Measurements from ENCODE around the gene PPM1H.
"Not testable (repeated sequence)": the region's sequence is repeated elsewhere in the genome, so short reads cannot be mapped to it uniquely, and the experiment has no call there.

GRCh38 chr12:62965700-62966099 is 30.8 kb upstream of the PPM1H start:
- not testable (repeated sequence) for TF ChIP-seq CTCF (IDR thresholded peaks at IDR 0.05; ENCODE audit: low read length); EZH2 (IDR thresholded peaks at IDR 0.05; ENCODE audit: borderline replicate concordance, low read length)

Data from OCI-LY1 (cell line).